ENCODE measurements around the gene OSBP.
"Not testable (repeated sequence)": the region's sequence is repeated elsewhere in the genome, so short reads cannot be mapped to it uniquely, and the experiment has no call there.

The OSBP gene

GRCh38 chr11:59626969-59627368, 11.4 kb upstream of the OSBP start:
- H3K4me3 ChIP-seq (ENCODE audit: low read length); H3K18ac ChIP-seq (ENCODE audit: low read length); H3K4me2 ChIP-seq (ENCODE audit: low read length); H3K36me3 ChIP-seq (ENCODE audit: control insufficient read depth, insufficient read depth, low read length); H2AK5ac ChIP-seq (ENCODE audit: low read length); H2BK5ac ChIP-seq (ENCODE audit: low read length); H3K9ac ChIP-seq (ENCODE audit: low read length); H2BK15ac ChIP-seq (replicated peaks; ENCODE audit: low read depth); H4K8ac ChIP-seq (ENCODE audit: low read depth, low read length); H2BK120ac ChIP-seq (ENCODE audit: low read depth, low read length); H3K27me3 ChIP-seq (ENCODE audit: insufficient read depth, low read length, poor library complexity); H4K5ac ChIP-seq (ENCODE audit: low read length); H3K4me1 ChIP-seq (ENCODE audit: control insufficient read depth, low read depth, low read length); H3K23ac ChIP-seq (ENCODE audit: low read length); H3K79me1 ChIP-seq (ENCODE audit: low read length); H3K56ac ChIP-seq (ENCODE audit: low read length); H3K79me2 ChIP-seq (ENCODE audit: control insufficient read depth, insufficient read depth, low read length); H3K27ac ChIP-seq (ENCODE audit: low read depth, low read length); H3K4ac ChIP-seq (ENCODE audit: low read depth, low read length): not testable (repeated sequence)
- no CpG with 5 or more reads among the region's 4 CpGs for WGBS (ENCODE audit: extremely low coverage, insufficient coverage, low lambda C conversion rate)
- peak; percentile 13 for DNase-seq

- Histone ChIP-seq H2BK120ac (ENCODE audit: low read depth, low read length) (no peak overlapping the region), H3K4me1 (ENCODE audit: control insufficient read depth, low read depth, low read length) (no peaks in the 10 kb centered on the region), H2BK5ac (ENCODE audit: low read length) (no peak overlapping the region), H4K8ac (ENCODE audit: low read depth, low read length) (no peak overlapping the region), H3K4me2 (ENCODE audit: low read length) (no peak overlapping the region), H3K79me2 (ENCODE audit: control insufficient read depth, insufficient read depth, low read length) (no peaks in the 10 kb centered on the region), H3K23ac (ENCODE audit: low read length) (no peak overlapping the region), H3K27me3 (ENCODE audit: insufficient read depth, low read length, poor library complexity) (no peaks in the 10 kb centered on the region), H3K4me3 (ENCODE audit: low read length) (no peak overlapping the region), H2BK15ac (replicated peaks; ENCODE audit: low read depth) (no peak overlapping the region), H3K18ac (ENCODE audit: low read length) (no peak overlapping the region), H3K79me1 (ENCODE audit: low read length) (no peaks in the 10 kb centered on the region), H4K5ac (ENCODE audit: low read length) (no peak overlapping the region), H3K56ac (ENCODE audit: low read length) (no peak overlapping the region), H3K27ac (ENCODE audit: low read depth, low read length) (no peak overlapping the region), H3K36me3 (ENCODE audit: control insufficient read depth, insufficient read depth, low read length) (no peaks in the 10 kb centered on the region), H3K9ac (ENCODE audit: low read length) (no peak overlapping the region), H2AK5ac (ENCODE audit: low read length) (no peak overlapping the region), H3K4ac (ENCODE audit: low read depth, low read length) (no peak overlapping the region)
- WGBS (ENCODE audit: extremely low coverage, insufficient coverage, low lambda C conversion rate) = no CpG with 5 or more reads among the region's 3 CpGs
- peak; percentile 61 for DNase-seq
These were observed 10.1 kb upstream of the OSBP start for GRCh38 chr11:59625703-59626102.

- H3K27me3 ChIP-seq (ENCODE audit: insufficient read depth, low read length, poor library complexity) = no peaks in the 10 kb centered on the region
- peaks cover 2% of the 10 kb centered on the region for H3K79me1 ChIP-seq (ENCODE audit: low read length)
- no peak overlapping the region for H2BK15ac ChIP-seq (replicated peaks; ENCODE audit: low read depth)
- H3K36me3 ChIP-seq (ENCODE audit: control insufficient read depth, insufficient read depth, low read length) = no peaks in the 10 kb centered on the region
- no peak overlapping the region for H4K8ac ChIP-seq (ENCODE audit: low read depth, low read length)
- H3K79me2 ChIP-seq (ENCODE audit: control insufficient read depth, insufficient read depth, low read length) = peaks cover 19% of the 10 kb centered on the region
- no peak overlapping the region for H2BK120ac ChIP-seq (ENCODE audit: low read depth, low read length)
- H3K56ac ChIP-seq (ENCODE audit: low read length) = no peak overlapping the region
- H2BK5ac ChIP-seq (ENCODE audit: low read length) = no peak overlapping the region
- no peak overlapping the region for H3K4me2 ChIP-seq (ENCODE audit: low read length)
- DNase-seq = no peak
- H2AK5ac ChIP-seq (ENCODE audit: low read length) = no peak overlapping the region
- peaks cover 6% of the 10 kb centered on the region for H3K4me1 ChIP-seq (ENCODE audit: control insufficient read depth, low read depth, low read length)
- no peak overlapping the region for H3K4ac ChIP-seq (ENCODE audit: low read depth, low read length)
- H3K4me3 ChIP-seq (ENCODE audit: low read length) = no peak overlapping the region
- H3K27ac ChIP-seq (ENCODE audit: low read depth, low read length) = no peak overlapping the region
- no peak overlapping the region for H4K5ac ChIP-seq (ENCODE audit: low read length)
- WGBS (ENCODE audit: extremely low coverage, insufficient coverage, low lambda C conversion rate) = no CpG with 5 or more reads among the region's 1 CpG
- no peak overlapping the region for H3K9ac ChIP-seq (ENCODE audit: low read length)
- no peak overlapping the region for H3K23ac ChIP-seq (ENCODE audit: low read length)
- no peak overlapping the region for H3K18ac ChIP-seq (ENCODE audit: low read length)
These were observed 2.3 kb upstream of the OSBP start for GRCh38 chr11:59617876-59618275.

- no CpG with 5 or more reads among the region's 18 CpGs for WGBS (ENCODE audit: extremely low coverage, insufficient coverage, low lambda C conversion rate)
These were observed 915 bp upstream of the OSBP start for GRCh38 chr11:59616396-59616982.

GRCh38 chr11:59615120-59615636, 396 bp downstream of the OSBP start:
- H3K9ac ChIP-seq (ENCODE audit: low read length) = peak overlapping the region; percentile 68
- no peaks in the 10 kb centered on the region for H3K27me3 ChIP-seq (ENCODE audit: insufficient read depth, low read length, poor library complexity)
- peak overlapping the region; percentile 90 for H3K56ac ChIP-seq (ENCODE audit: low read length)
- no peak overlapping the region for H4K8ac ChIP-seq (ENCODE audit: low read depth, low read length)
- peaks cover 6% of the 10 kb centered on the region for H3K4me1 ChIP-seq (ENCODE audit: control insufficient read depth, low read depth, low read length)
- H3K18ac ChIP-seq (ENCODE audit: low read length) = peak overlapping the region; percentile 91
- H2BK15ac ChIP-seq (replicated peaks; ENCODE audit: low read depth) = no peak overlapping the region
- peak overlapping the region; percentile 90 for H3K4me2 ChIP-seq (ENCODE audit: low read length)
- H3K79me2 ChIP-seq (ENCODE audit: control insufficient read depth, insufficient read depth, low read length) = peaks cover 29% of the 10 kb centered on the region
- WGBS (ENCODE audit: extremely low coverage, insufficient coverage, low lambda C conversion rate) = no CpG with 5 or more reads among the region's 51 CpGs
- peak overlapping the region; percentile 88 for H3K4ac ChIP-seq (ENCODE audit: low read depth, low read length)
- DNase-seq = peak; percentile 51
- H3K23ac ChIP-seq (ENCODE audit: low read length) = no peak overlapping the region
- peaks cover 12% of the 10 kb centered on the region for H3K79me1 ChIP-seq (ENCODE audit: low read length)
- H3K36me3 ChIP-seq (ENCODE audit: control insufficient read depth, insufficient read depth, low read length) = peaks cover 2% of the 10 kb centered on the region
- H2BK120ac ChIP-seq (ENCODE audit: low read depth, low read length) = no peak overlapping the region
- peak overlapping the region; percentile 75 for H3K4me3 ChIP-seq (ENCODE audit: low read length)
- H3K27ac ChIP-seq (ENCODE audit: low read depth, low read length) = peak overlapping the region; percentile 63
- no peak overlapping the region for H2BK5ac ChIP-seq (ENCODE audit: low read length)
- no peak overlapping the region for H2AK5ac ChIP-seq (ENCODE audit: low read length)
- H4K5ac ChIP-seq (ENCODE audit: low read length) = no peak overlapping the region

More at GRCh38 chr11:59616396-59616982, 915 bp upstream of the OSBP start:
- Histone ChIP-seq H3K23ac (ENCODE audit: low read length) (no peak overlapping the region), H4K5ac (ENCODE audit: low read length) (no peak overlapping the region), H3K27ac (ENCODE audit: low read depth, low read length) (peak overlapping the region; percentile 26), H3K4me2 (ENCODE audit: low read length) (peak overlapping the region; percentile 94), H3K4me1 (ENCODE audit: control insufficient read depth, low read depth, low read length) (peaks cover 6% of the 10 kb centered on the region), H3K9ac (ENCODE audit: low read length) (peak overlapping the region; percentile 74), H3K18ac (ENCODE audit: low read length) (no peak overlapping the region), H3K27me3 (ENCODE audit: insufficient read depth, low read length, poor library complexity) (no peaks in the 10 kb centered on the region), H2BK5ac (ENCODE audit: low read length) (peak overlapping the region; percentile 17), H3K56ac (ENCODE audit: low read length) (peak overlapping the region; percentile 85), H2AK5ac (ENCODE audit: low read length) (no peak overlapping the region), H2BK15ac (replicated peaks; ENCODE audit: low read depth) (no peak overlapping the region), H4K8ac (ENCODE audit: low read depth, low read length) (no peak overlapping the region), H3K36me3 (ENCODE audit: control insufficient read depth, insufficient read depth, low read length) (no peaks in the 10 kb centered on the region), H2BK120ac (ENCODE audit: low read depth, low read length) (no peak overlapping the region), H3K4me3 (ENCODE audit: low read length) (peak overlapping the region; percentile 47), H3K79me1 (ENCODE audit: low read length) (peaks cover 10% of the 10 kb centered on the region), H3K4ac (ENCODE audit: low read depth, low read length) (peak overlapping the region; percentile 36), H3K79me2 (ENCODE audit: control insufficient read depth, insufficient read depth, low read length) (peaks cover 29% of the 10 kb centered on the region)
- DNase-seq = no peak

All from mesendoderm (in vitro differentiated cells).